Fibroblast of villous mesenchyme (primary cell): ENCODE data around the gene SMCO2. TPM values are rescaled to one million over a fixed set of nuclear protein-coding genes. Genes with fewer than 3 reads are reported as not detected.

Experiments
- DNase-seq: peaks from one replicate; pipeline ENCODE4 v3.0.0-alpha.2; 2010; ENCODE audit warnings: low read depth
- H3K4me3 ChIP-seq: 2 replicates; pipeline ENCODE4 v1.5.1; 2011; ENCODE audit warnings: low read depth, mild to moderate bottlenecking, low read length
- CTCF ChIP-seq: IDR thresholded peaks from 2 replicates; pipeline ENCODE4 v1.5.1; 2012; ENCODE audit warnings: low read depth, mild to moderate bottlenecking, low read length; ENCODE audit not compliant: insufficient read depth
- total RNA-seq: library from RNA; depleted of rRNA; stranded (reverse); fragments of >200 nt; gene quantifications from 2 replicates; pipeline ENCODE4 v1.2.3, GENCODE V29; 2012

Gene SMCO2
- total RNA-seq, 1 donor, result not detected

- TF ChIP-seq CTCF, result no peak
- peak; percentile 83 for DNase-seq
- H3K4me3 ChIP-seq, result no peak overlapping the region
These were observed 15.7 kb downstream of the SMCO2 start for GRCh38 chr12:27462151-27462694.

- H3K4me3 ChIP-seq, result no peak overlapping the region
- no peak for TF ChIP-seq CTCF
- peak; percentile 42 for DNase-seq
These were observed 16.3 kb downstream of the SMCO2 start for GRCh38 chr12:27462851-27463250.

GRCh38 chr12:27463511-27464219, 17.1 kb downstream of the SMCO2 start:
- peak; percentile 48 for DNase-seq
- no peak overlapping the region for H3K4me3 ChIP-seq
- TF ChIP-seq CTCF, result no peak

GRCh38 chr12:27464220-27464554, 17.7 kb downstream of the SMCO2 start:
- H3K4me3 ChIP-seq, result no peak overlapping the region
- DNase-seq, result peak; percentile 89
- peak; percentile 10 for TF ChIP-seq CTCF

GRCh38 chr12:27467641-27468040, 21.1 kb downstream of the SMCO2 start:
- TF ChIP-seq CTCF, result no peak

GRCh38 chr12:27468241-27468640, 21.7 kb downstream of the SMCO2 start:
- DNase-seq, result no peak
- no peak overlapping the region for H3K4me3 ChIP-seq
- no peak for TF ChIP-seq CTCF

More at GRCh38 chr12:27467641-27468040, 21.1 kb downstream of the SMCO2 start:
- DNase-seq, result no peak
- H3K4me3 ChIP-seq, result no peak overlapping the region

- no peak overlapping the region for H3K4me3 ChIP-seq
- TF ChIP-seq CTCF, result no peak
- DNase-seq, result no peak
These were observed 22.7 kb downstream of the SMCO2 start for GRCh38 chr12:27469176-27469736.
